Measurements from ENCODE around the gene KRTAP22-2. TPM values are rescaled to one million over a fixed set of nuclear protein-coding genes. Genes with fewer than 3 reads are reported as not detected.

KRTAP22-2 gene
- total RNA-seq, 2 experiments from 2014 or later: not detected

DNA sequence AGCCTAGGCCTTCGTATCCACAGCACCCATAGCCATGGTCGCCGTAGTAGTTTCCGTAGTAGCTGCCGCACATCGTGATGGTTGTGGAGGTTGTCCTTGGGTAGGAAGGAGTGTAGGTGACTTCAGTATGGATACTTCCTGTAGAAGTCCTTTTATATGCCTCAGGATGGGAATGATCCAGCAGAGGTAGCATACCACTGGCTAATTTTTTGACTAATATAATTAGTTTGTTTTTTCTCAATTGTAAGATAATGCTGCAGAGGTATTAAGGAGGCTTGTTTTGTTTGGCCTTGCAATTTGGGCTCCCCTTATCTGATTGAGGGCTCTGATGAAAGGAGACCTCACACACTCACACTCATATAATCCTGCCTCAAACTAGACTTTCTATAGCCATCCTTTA is 8.6 kb upstream of the KRTAP22-2 start, which contains the start of gene KRTAP6-2:
Gene KRTAP6-2 (minus strand): TSS at position 101 of the 400 bp plus-strand sequence. CDS start 28 bp downstream, at position 73.
- no peak within 1 kb of the TSS for H3K27ac Mint-ChIP-seq
- H3K9me3 Mint-ChIP-seq: no peaks in the 10 kb centered on the region
- POLR2A ChIA-PET: no interaction called here
- Histone ChIP-seq H3K36me3 (ENCODE audit: insufficient read depth, low read length) (no peaks in the 10 kb centered on the region), H3K9me3 (ENCODE audit: control insufficient read depth in 1 of 2, insufficient read depth in 1 of 2, low read length in 2 of 2) (peaks cover 0 to 3% of the 10 kb centered on the region in 2 experiments), H3K4me1 (ENCODE audit: insufficient read depth, low read length) (no peaks in the 10 kb centered on the region), H3K4me3 (ENCODE audit: low read length) (no peak within 1 kb of the TSS), H3K27me3 (ENCODE audit: control insufficient read depth in 1 of 2, insufficient read depth in 2 of 2, low read length in 2 of 2) (peaks cover 0 to 3% of the 10 kb centered on the region in 2 experiments), H3K27ac (ENCODE audit: low read depth in 1 of 2, low read length in 2 of 2) (no peak within 1 kb of the TSS)
- H3K4me1 Mint-ChIP-seq (ENCODE audit: low read depth): no peaks in the 10 kb centered on the region
- CTCF ChIA-PET: no interaction called here
- intact Hi-C loops (cut with DNase I, micrococcal nuclease): no loop called here
- no peaks in the 10 kb centered on the region for H3K36me3 Mint-ChIP-seq (ENCODE audit: low read depth)
- no peak for DNase-seq
- H3K27me3 Mint-ChIP-seq: no peaks in the 10 kb centered on the region
- no peak within 1 kb of the TSS for H3K4me3 Mint-ChIP-seq
- TF ChIP-seq CTCF (IDR thresholded peaks at IDR 0.05): no peak
- ATAC-seq (ENCODE audit: poor library complexity): no peak

DNA sequence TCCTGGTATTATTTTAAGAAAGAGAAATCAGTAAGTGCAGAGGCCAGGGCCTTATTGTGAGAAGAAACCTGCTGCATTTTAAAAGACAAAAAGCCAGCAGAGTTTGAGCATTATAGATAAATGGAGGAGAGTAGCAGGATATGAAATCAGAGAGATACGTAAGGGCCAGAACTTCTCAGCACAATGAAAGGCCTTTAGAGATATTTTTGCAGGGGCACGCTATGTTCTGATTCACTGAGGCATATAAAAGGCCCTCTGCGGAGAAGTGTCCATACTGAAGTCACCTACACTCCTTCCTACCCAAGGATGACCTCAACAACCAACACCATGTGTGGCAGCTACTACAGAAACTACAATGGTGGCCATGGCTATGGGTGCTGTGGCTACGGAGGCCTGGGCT is 1.9 kb upstream of the KRTAP22-2 start, which contains the start of gene KRTAP6-3:
Gene KRTAP6-3 (plus strand): TSS at position 301 of the 400 bp plus-strand sequence. CDS start 6 bp downstream, at position 307.
- Mint-ChIP-seq H3K4me1 (ENCODE audit: low read depth) (no peaks in the 10 kb centered on the region), H3K9me3 (peaks cover 2% of the 10 kb centered on the region), H3K4me3 (no peak within 1 kb of the TSS), H3K27me3 (no peaks in the 10 kb centered on the region), H3K36me3 (ENCODE audit: low read depth) (no peaks in the 10 kb centered on the region), H3K27ac (no peak within 1 kb of the TSS)
- ChIA-PET POLR2A (no interaction called here), CTCF (no interaction called here)
- peaks cover 0 to 3% of the 10 kb centered on the region in 2 experiments for H3K9me3 ChIP-seq (ENCODE audit: control insufficient read depth in 1 of 2, insufficient read depth in 1 of 2, low read length in 2 of 2)
- no peaks in the 10 kb centered on the region for H3K27me3 ChIP-seq (ENCODE audit: control insufficient read depth in 1 of 2, insufficient read depth in 2 of 2, low read length in 2 of 2)
- no peaks in the 10 kb centered on the region for H3K36me3 ChIP-seq (ENCODE audit: insufficient read depth, low read length)
- no peak for TF ChIP-seq CTCF (IDR thresholded peaks at IDR 0.05)
- H3K4me1 ChIP-seq (ENCODE audit: insufficient read depth, low read length): no peaks in the 10 kb centered on the region
- no peak for ATAC-seq (ENCODE audit: poor library complexity)
- intact Hi-C loops (cut with DNase I, micrococcal nuclease): no loop called here
- no peak within 1 kb of the TSS for H3K27ac ChIP-seq (ENCODE audit: low read depth in 1 of 2, low read length in 2 of 2)
- no peak within 1 kb of the TSS for H3K4me3 ChIP-seq (ENCODE audit: low read length)
- DNase-seq: no peak

GRCh38 chr21:30582870-30583269 is 7.3 kb downstream of the KRTAP22-2 start:
- Mint-ChIP-seq H3K27ac (no peak overlapping the region), H3K4me1 (ENCODE audit: low read depth) (no peaks in the 10 kb centered on the region), H3K4me3 (no peak overlapping the region), H3K9me3 (no peaks in the 10 kb centered on the region), H3K36me3 (ENCODE audit: low read depth) (no peaks in the 10 kb centered on the region), H3K27me3 (no peaks in the 10 kb centered on the region)
- no peak overlapping the region for H3K27ac ChIP-seq (ENCODE audit: low read depth in 1 of 2, low read length in 2 of 2)
- H3K9me3 ChIP-seq (ENCODE audit: control insufficient read depth in 1 of 2, insufficient read depth in 1 of 2, low read length in 2 of 2): no peaks in the 10 kb centered on the region
- H3K4me3 ChIP-seq (ENCODE audit: low read length): no peak overlapping the region
- no peaks in the 10 kb centered on the region for H3K27me3 ChIP-seq (ENCODE audit: control insufficient read depth in 1 of 2, insufficient read depth in 2 of 2, low read length in 2 of 2)
- H3K4me1 ChIP-seq (ENCODE audit: insufficient read depth, low read length): no peaks in the 10 kb centered on the region
- CTCF ChIA-PET: no interaction called here
- no peak for TF ChIP-seq CTCF (IDR thresholded peaks at IDR 0.05)
- POLR2A ChIA-PET: no interaction called here
- DNase-seq: no peak
- no peaks in the 10 kb centered on the region for H3K36me3 ChIP-seq (ENCODE audit: insufficient read depth, low read length)
- no peak for ATAC-seq (ENCODE audit: poor library complexity)
- intact Hi-C loops (cut with DNase I, micrococcal nuclease): no loop called here

All from CD4-positive, alpha-beta T cell (primary cell).